IMR-90 (cell line): ENCODE data around the gene CYSRT1. TPM values are rescaled to one million over a fixed set of nuclear protein-coding genes. Genes with fewer than 3 reads are reported as not detected.
A peak's percentile ranks its signal among the peaks of the same experiment; 100 is the strongest.

Source experiments
- ATAC-seq: fragments of 200-7000 bp; cut with Tn5 transposase; 2 replicates; pipeline ENCODE4 v1.9.1; 2020; ENCODE audit warnings: low read depth, mild to moderate bottlenecking, moderate library complexity
- BruUV-seq: library from RNA; stranded (reverse); fragments of 400-500 nt; replicated peaks from 2 replicates; lab custom pipeline; 2021; lab: Mats Ljungman, UMichigan
- CTCF ChIA-PET: fragments of 300-600 bp; formaldehyde crosslinking; extraction: SDS; loops from one replicate; lab custom pipeline; 2021; ENCODE audit warnings: antibody characterized with exemption; lab: Yijun Ruan, JAX
- POLR2A ChIA-PET: fragments of 300-600 bp; sonication (Branson Sonifier 250); formaldehyde crosslinking; loops from one replicate; lab custom pipeline; 2022; ENCODE audit warnings: antibody characterized with exemption; ENCODE audit not compliant: unreplicated experiment; lab: Charles Lee
- DNase-seq: peaks from one replicate; pipeline ENCODE4 v3.0.0; 2013
- H2AFZ ChIP-seq: replicated peaks from 2 replicates; pipeline ENCODE3; 2013; ENCODE audit warnings: low read length, mild to moderate bottlenecking; ENCODE audit not compliant: poor library complexity
- H2AK5ac ChIP-seq: 2 replicates; pipeline ENCODE4 v1.6.1; 2013; ENCODE audit warnings: low read depth, low read length, inconsistent platforms
- H2AK9ac ChIP-seq: replicated peaks from 2 replicates; pipeline ENCODE3; 2013; ENCODE audit warnings: mild to moderate bottlenecking, low read depth, low read length, moderate library complexity; ENCODE audit not compliant: poor library complexity
- H2BK120ac ChIP-seq: 2 replicates; pipeline ENCODE4 v1.6.1; 2013; ENCODE audit warnings: low read depth, low read length, inconsistent platforms
- H2BK15ac ChIP-seq: 3 replicates; pipeline ENCODE4 v1.6.1; 2013; ENCODE audit warnings: low read depth, low read length, inconsistent platforms
- H2BK20ac ChIP-seq: 2 replicates; pipeline ENCODE4 v1.6.1; 2013; ENCODE audit warnings: low read depth, mild to moderate bottlenecking, inconsistent platforms, low read length, moderate library complexity
- H2BK5ac ChIP-seq: 2 replicates; pipeline ENCODE4 v1.6.1; 2013; ENCODE audit warnings: mild to moderate bottlenecking, low read depth, low read length, inconsistent platforms; ENCODE audit not compliant: poor library complexity, severe bottlenecking
- H3K14ac ChIP-seq: replicated peaks from 2 replicates; pipeline ENCODE4 v1.6.1; 2013; ENCODE audit warnings: low read depth, low read length, inconsistent platforms
- H3K18ac ChIP-seq: 2 replicates; pipeline ENCODE4 v1.6.1; 2013; ENCODE audit warnings: low read depth, low read length, control low read depth
- H3K23ac ChIP-seq: 2 replicates; pipeline ENCODE4 v1.6.1; 2013; ENCODE audit warnings: low read depth, low read length, inconsistent platforms
- H3K27ac ChIP-seq: 2 replicates; pipeline ENCODE4 v1.5.1; 2013; ENCODE audit warnings: mild to moderate bottlenecking, control low read depth, low read length; ENCODE audit not compliant: insufficient read depth
- H3K27me3 ChIP-seq: 2 replicates; pipeline ENCODE4 v1.6.1; 2013; ENCODE audit warnings: low read length; ENCODE audit not compliant: control insufficient read depth, insufficient read depth
- H3K36me3 ChIP-seq: 2 replicates; pipeline ENCODE4 v1.6.1; 2013; ENCODE audit warnings: low read length, mixed read lengths; ENCODE audit not compliant: control insufficient read depth, insufficient read depth
- H3K4ac ChIP-seq: 2 replicates; pipeline ENCODE4 v1.6.1; 2013; ENCODE audit warnings: low read depth, low read length, inconsistent platforms
- H3K4me1 ChIP-seq: 2 replicates; pipeline ENCODE4 v1.6.1; 2013; ENCODE audit warnings: low read length, mixed read lengths; ENCODE audit not compliant: control insufficient read depth, insufficient read depth
- H3K4me2 ChIP-seq: 2 replicates; pipeline ENCODE4 v1.6.1; 2013; ENCODE audit warnings: low read depth, mild to moderate bottlenecking, control low read depth, low read length, moderate library complexity
- H3K4me3 ChIP-seq: 2 replicates; pipeline ENCODE4 v1.5.1; 2013; ENCODE audit warnings: low read depth, mild to moderate bottlenecking, control low read depth, low read length, moderate library complexity; ENCODE audit not compliant: insufficient read depth
- H3K56ac ChIP-seq: 2 replicates; pipeline ENCODE4 v1.6.1; 2013; ENCODE audit warnings: low read length, inconsistent platforms; ENCODE audit not compliant: insufficient read depth; ENCODE audit errors: extremely low read depth
- H3K79me1 ChIP-seq, 2 experiments: 2 replicates each; pipeline ENCODE4 v1.6.1; 2013; ENCODE audit warnings: low read length in 2 of 2, inconsistent platforms in 1 of 2, low read depth in 1 of 2
- H3K9ac ChIP-seq: 2 replicates; pipeline ENCODE4 v1.6.1; 2013; ENCODE audit warnings: low read depth, low read length, control low read depth
- H3K9me1 ChIP-seq: 2 replicates; pipeline ENCODE4 v1.6.1; 2013; ENCODE audit warnings: low read length, inconsistent platforms; ENCODE audit not compliant: insufficient read depth
- H3K9me3 ChIP-seq: 2 replicates; pipeline ENCODE4 v1.6.1; 2013; ENCODE audit warnings: low read length; ENCODE audit not compliant: control insufficient read depth, insufficient read depth
- H4K20me1 ChIP-seq: 2 replicates; pipeline ENCODE4 v1.6.1; 2013; ENCODE audit warnings: low read length, inconsistent platforms; ENCODE audit not compliant: insufficient read depth
- H4K5ac ChIP-seq: 2 replicates; pipeline ENCODE4 v1.6.1; 2013; ENCODE audit warnings: mild to moderate bottlenecking, low read depth, low read length, control low read depth
- H4K8ac ChIP-seq, 2 experiments: 2 replicates each; pipeline ENCODE4 v1.6.1; 2013; ENCODE audit warnings: low read depth in 2 of 2, low read length in 2 of 2, control low read depth in 1 of 2, inconsistent platforms in 1 of 2
- H4K91ac ChIP-seq: 2 replicates; pipeline ENCODE4 v1.6.1; 2013; ENCODE audit warnings: low read depth, low read length, inconsistent platforms; ENCODE audit not compliant: insufficient read depth
- BHLHE40 ChIP-seq: fragments of 150-350 bp; IDR thresholded peaks from 2 replicates; pipeline ENCODE4 v1.6.1; 2016; ENCODE audit warnings: mild to moderate bottlenecking, low read depth, low read length
- MXI1 ChIP-seq: IDR thresholded peaks from 2 replicates; pipeline ENCODE4 v1.6.1; 2012; ENCODE audit warnings: low read depth, mild to moderate bottlenecking, low read length, moderate library complexity, borderline replicate concordance
- NFE2L2 ChIP-seq: fragments of 150-350 bp; IDR thresholded peaks from 2 replicates; pipeline ENCODE4 v1.6.1; 2016; ENCODE audit warnings: low read depth, mild to moderate bottlenecking, low read length
- RCOR1 ChIP-seq: IDR thresholded peaks from 2 replicates; pipeline ENCODE4 v1.6.1; 2012; ENCODE audit warnings: mild to moderate bottlenecking, low read length, improper control_type of control experiment; ENCODE audit not compliant: insufficient replicate concordance
- WGBS, 2 experiments: methylation state at CpG; one replicate each; pipeline versions ENCODE4 v1.1.5 to v1.1.7; 2013; ENCODE audit warnings: missing lambda C conversion rate in 2 of 2; ENCODE audit not compliant: insufficient read length in 1 of 2; ENCODE audit errors: extremely low coverage in 2 of 2; 5-methylcytosine and 5-hydroxymethylcytosine counted together
- dilution Hi-C: fragments of 300-500 bp; cut with HindIII; formaldehyde crosslinking; loops from one replicate; pipeline ENCODE4 v1.14.3; 2018; ENCODE audit warnings: low sequenced_read_pairs; ENCODE audit not compliant: unreplicated experiment
- in situ Hi-C: fragments of 300-500 bp; cut with MboI; formaldehyde crosslinking; loops from 3 replicates; pipeline ENCODE4 v1.14.3; 2019; ENCODE audit warnings: low sequenced_read_pairs, inconsistent platforms, mixed read lengths
- intact Hi-C: fragments of 100-400 bp; cut with micrococcal nuclease; formaldehyde crosslinking; loops from 2 replicates; pipeline ENCODE4 v1.10.0; 2022
- polyA plus RNA-seq, 3 experiments: library from polyadenylated mRNA; depleted of rRNA; stranded (reverse); fragments of >200 nt; gene quantifications; 2 replicates each; pipeline ENCODE4 v1.2.3, GENCODE V29; 2012; ENCODE audit warnings: low replicate concordance in 1 of 3
- total RNA-seq: library from RNA; depleted of rRNA; stranded (reverse); fragments of >200 nt; gene quantifications from 2 replicates; pipeline ENCODE4 v1.2.3, GENCODE V29; 2012

CYSRT1 gene
- total and polyA plus RNA-seq, 2 of the 4 experiments (the other 2 are of a cell fraction): 0.18 to 0.84 TPM

- ATAC-seq (no peak), DNase-seq (no peak)
- Histone ChIP-seq H3K27me3 (no peaks in the 10 kb centered on the region), H3K9ac (peak overlapping the region; percentile 85), H3K79me1 (peaks cover 45 to 64% of the 10 kb centered on the region in 2 experiments), H3K4me1 (peaks cover 10% of the 10 kb centered on the region), H3K9me1 (0 out of 2 replicates have a peak, but pooled peaks cover 2% of the 10 kb centered on the region), H3K36me3 (peaks cover 8% of the 10 kb centered on the region), H2BK15ac (no peak overlapping the region), H4K20me1 (peaks cover 9% of the 10 kb centered on the region), H4K5ac (no peak overlapping the region), H2AFZ (peak overlapping the region; percentile 97), H3K56ac (peak overlapping the region; percentile 19; the same call in 1 of the 2 replicates), H3K18ac (no peak overlapping the region), H3K4me2 (peak overlapping the region; percentile 91), H2BK120ac (no peak overlapping the region), H4K91ac (peak overlapping the region; percentile 75; the same call in 1 of the 2 replicates), H3K27ac (peak overlapping the region; percentile 57; the same call in 1 of the 2 replicates), H3K4ac (peak overlapping the region; percentile 89), H3K23ac (peak overlapping the region; percentile 98), H2AK5ac (peak overlapping the region; percentile 90), H2BK5ac (no peak overlapping the region), H3K4me3 (peak overlapping the region; percentile 93), H2BK20ac (no peak overlapping the region), H2AK9ac (peak overlapping the region; percentile 97), H4K8ac (peak overlapping the region; percentile 92 to 98), H3K14ac (peak overlapping the region; percentile 66), H3K9me3 (no peaks in the 10 kb centered on the region)
- WGBS, 2 experiments: 33% methylated on average over 9 of the region's 21 CpGs; no CpG with 5 or more reads in 1 of the 2 experiments
- ChIA-PET CTCF (no interaction called here), POLR2A (interaction anchor here (0.6 kb wide), 1 partner anchor 75 kb away, joined by 4 read pairs; no protein-coding TSS in a partner anchor)
- in situ Hi-C loops: no loop called here
- no TSS peak for BruUV-seq
- intact Hi-C loops: no loop called here
- dilution Hi-C loops: no loop called here
- TF ChIP-seq BHLHE40: no peak
- TF ChIP-seq RCOR1: no peak
- no peak for TF ChIP-seq NFE2L2
- TF ChIP-seq MXI1: no peak
Observed at GRCh38 chr9:137204731-137205125, 20.2 kb upstream of the CYSRT1 start.
